CD4-positive, alpha-beta T cell treated with Interleukin-6 for 4 hours (primary cell): Measurements from ENCODE around the gene STAU1.

Experiments used
- DNase-seq: peaks from one replicate; pipeline ENCODE4 v3.0.0-alpha.2; 2020; ENCODE audit warnings: mixed read lengths

STAU1 gene

GRCh38 chr20:49187851-49188641 lies at the start of gene STAU1:
TSS of gene STAU1 (minus strand) at chr20:49188334. CDS start at chr20:49166201, 22,133 bp downstream.
- peak; percentile 96 for DNase-seq

GRCh38 chr20:49237531-49237930 lies 49.4 kb upstream of the STAU1 start:
- DNase-seq, result no peak

GRCh38 chr20:49236301-49236700 lies 48.2 kb upstream of the STAU1 start:
- no peak for DNase-seq

GRCh38 chr20:49234831-49235230 lies 46.7 kb upstream of the STAU1 start:
- no peak for DNase-seq

- DNase-seq, result no peak
Observed at GRCh38 chr20:49233226-49233625, 45.1 kb upstream of the STAU1 start.

GRCh38 chr20:49231471-49231870 lies 43.3 kb upstream of the STAU1 start:
- DNase-seq, result no peak

GRCh38 chr20:49230561-49231133 lies 42.5 kb upstream of the STAU1 start:
- no peak for DNase-seq

GRCh38 chr20:49230021-49230420 lies 41.9 kb upstream of the STAU1 start:
- DNase-seq, result no peak

GRCh38 chr20:49229381-49229780 lies 41.2 kb upstream of the STAU1 start:
- no peak for DNase-seq

GRCh38 chr20:49228676-49229075 lies 40.5 kb upstream of the STAU1 start:
- DNase-seq, result no peak

GRCh38 chr20:49225896-49226295 lies 37.8 kb upstream of the STAU1 start:
- no peak for DNase-seq

- no peak for DNase-seq
Observed at GRCh38 chr20:49219924-49220831, 32.0 kb upstream of the STAU1 start.

GRCh38 chr20:49219091-49219923 lies 31.2 kb upstream of the STAU1 start, which contains the start of gene DDX27:
TSS of gene DDX27 (plus strand) at chr20:49219416. CDS start at chr20:49219449, 33 bp downstream.
- peak; percentile 95 for DNase-seq

GRCh38 chr20:49218739-49219090 lies 30.6 kb upstream of the STAU1 start:
- DNase-seq, result peak; percentile 11

GRCh38 chr20:49216991-49217578 lies 29.0 kb upstream of the STAU1 start:
- DNase-seq, result peak; percentile 97

- no peak for DNase-seq
Observed at GRCh38 chr20:49215232-49215631, 27.1 kb upstream of the STAU1 start.

- no peak for DNase-seq
Observed at GRCh38 chr20:49214571-49214970, 26.4 kb upstream of the STAU1 start.

GRCh38 chr20:49210757-49211110 lies 22.6 kb upstream of the STAU1 start:
- no peak for DNase-seq

- DNase-seq, result no peak
Observed at GRCh38 chr20:49210101-49210756, 22.1 kb upstream of the STAU1 start.

- no peak for DNase-seq
Observed at GRCh38 chr20:49207076-49207475, 18.9 kb upstream of the STAU1 start.

GRCh38 chr20:49203746-49204145 lies 15.6 kb upstream of the STAU1 start:
- no peak for DNase-seq

- DNase-seq, result no peak
Observed at GRCh38 chr20:49203011-49203410, 14.9 kb upstream of the STAU1 start.
